Measurements from ENCODE around the gene GPS2. TPM values are rescaled to one million over a fixed set of nuclear protein-coding genes. Genes with fewer than 3 reads are reported as not detected.

GPS2 gene
- total RNA-seq, 1 experiment from 2014 or later = 116 TPM

DNA sequence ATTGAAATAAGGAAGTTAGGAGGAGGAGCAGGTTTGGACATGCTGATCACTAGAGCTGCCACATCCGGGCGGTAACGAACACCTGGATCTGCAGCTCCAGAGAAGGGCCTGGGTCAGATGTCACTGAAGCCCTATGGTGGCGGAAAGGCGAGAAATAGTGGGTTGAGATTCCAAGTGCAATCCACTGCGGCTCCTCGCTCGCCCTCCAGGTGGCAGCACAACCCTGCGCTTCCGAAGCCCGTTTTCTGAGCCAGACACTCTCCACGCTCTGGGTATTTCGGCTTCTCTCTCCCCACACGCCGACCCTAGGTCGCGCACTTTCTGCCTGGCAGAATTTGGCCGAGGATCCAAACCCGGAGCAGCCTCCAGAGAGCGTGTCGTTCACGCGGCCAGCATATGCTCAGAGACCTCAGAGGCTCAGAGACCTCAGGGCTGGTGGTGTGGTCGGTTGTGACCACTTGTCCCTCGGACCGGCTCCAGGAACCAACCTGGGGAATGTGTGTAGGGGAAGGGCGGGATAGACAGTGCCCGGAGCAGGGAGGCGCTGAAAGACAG lies 34.6 kb downstream of the GPS2 start:
- Histone ChIP-seq H3K9me3 (ENCODE audit: low read depth, low read length, poor library complexity, severe bottlenecking) (no peaks in the 10 kb centered on the region), H3K27ac (ENCODE audit: low read depth, low read length, poor library complexity, severe bottlenecking) (peak overlapping the region; percentile 48), H3K4me3 (ENCODE audit: low read depth, low read length, poor library complexity, severe bottlenecking) (peak overlapping the region; percentile 55), H3K4me1 (ENCODE audit: insufficient read depth, low read length, poor library complexity, severe bottlenecking) (peaks cover 18% of the 10 kb centered on the region), H3K36me3 (ENCODE audit: insufficient read depth, low read length, poor library complexity, severe bottlenecking) (no peaks in the 10 kb centered on the region), H3K27me3 (replicated peaks; ENCODE audit: insufficient read depth, low read depth, low read length, poor library complexity) (no peaks in the 10 kb centered on the region)
- POLR2A ChIA-PET (ENCODE audit: low non-redundant PET) = no interaction called here
- CTCF ChIA-PET = interaction anchor here (0.5 to 2.4 kb wide), 3 partner anchors 16 to 318 kb away, joined by 3 to 30 read pairs (median 7); no protein-coding TSS in a partner anchor
- TF ChIP-seq EZH2 (IDR thresholded peaks at IDR 0.05; ENCODE audit: borderline replicate concordance, low read depth, low read length, poor library complexity, severe bottlenecking) (no peak), CTCF (conservative IDR thresholded peaks at IDR 0.05; ENCODE audit: low read depth, low read length) (peak; percentile 94)
- DNase-seq (ENCODE audit: low spot score) = peak; percentile 90
- no TSS peak for BruUV-seq (replicated peaks)
- intact Hi-C loops (cut with micrococcal nuclease; ENCODE audit: unreplicated experiment) = loop anchor here (1.0 kb wide), 3 partner anchors 16 to 66 kb away; partner anchors contain the start of gene NEURL4

DNA sequence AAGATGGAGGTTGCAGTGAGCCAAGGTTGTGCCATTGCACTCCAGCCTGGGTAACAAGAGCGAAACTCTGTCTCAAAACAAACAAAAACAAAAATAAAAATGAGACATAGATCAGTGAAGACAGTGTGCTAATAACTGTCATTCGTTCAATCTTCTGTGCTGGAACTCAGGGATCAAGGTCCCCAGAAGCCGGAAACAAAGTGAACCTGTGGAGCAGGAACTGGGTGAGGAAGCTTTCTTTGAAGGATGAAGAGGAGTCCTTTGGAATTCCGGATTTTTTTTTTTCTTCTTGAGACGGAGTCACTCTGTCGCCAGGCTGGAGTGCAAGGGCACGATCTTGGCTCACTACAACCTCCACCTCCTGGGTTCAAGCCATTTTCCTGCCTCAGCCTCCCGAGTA lies 35.7 kb downstream of the GPS2 start:
- H3K9me3 ChIP-seq (ENCODE audit: low read depth, low read length, poor library complexity, severe bottlenecking) = no peaks in the 10 kb centered on the region
- H3K27ac ChIP-seq (ENCODE audit: low read depth, low read length, poor library complexity, severe bottlenecking) = no peak overlapping the region
- H3K36me3 ChIP-seq (ENCODE audit: insufficient read depth, low read length, poor library complexity, severe bottlenecking) = no peaks in the 10 kb centered on the region
- no peak for TF ChIP-seq EZH2 (IDR thresholded peaks at IDR 0.05; ENCODE audit: borderline replicate concordance, low read depth, low read length, poor library complexity, severe bottlenecking)
- no peak for TF ChIP-seq CTCF (conservative IDR thresholded peaks at IDR 0.05; ENCODE audit: low read depth, low read length)
- intact Hi-C loops (cut with micrococcal nuclease; ENCODE audit: unreplicated experiment) = no loop called here
- POLR2A ChIA-PET (ENCODE audit: low non-redundant PET) = no interaction called here
- no peaks in the 10 kb centered on the region for H3K27me3 ChIP-seq (replicated peaks; ENCODE audit: insufficient read depth, low read depth, low read length, poor library complexity)
- H3K4me3 ChIP-seq (ENCODE audit: low read depth, low read length, poor library complexity, severe bottlenecking) = no peak overlapping the region
- H3K4me1 ChIP-seq (ENCODE audit: insufficient read depth, low read length, poor library complexity, severe bottlenecking) = peaks cover 18% of the 10 kb centered on the region
- DNase-seq (ENCODE audit: low spot score) = no peak
- CTCF ChIA-PET = interaction anchor here (1.0 kb wide), 1 partner anchor 17 kb away, joined by 4 read pairs; no protein-coding TSS in a partner anchor
- no TSS peak for BruUV-seq (replicated peaks)

DNA sequence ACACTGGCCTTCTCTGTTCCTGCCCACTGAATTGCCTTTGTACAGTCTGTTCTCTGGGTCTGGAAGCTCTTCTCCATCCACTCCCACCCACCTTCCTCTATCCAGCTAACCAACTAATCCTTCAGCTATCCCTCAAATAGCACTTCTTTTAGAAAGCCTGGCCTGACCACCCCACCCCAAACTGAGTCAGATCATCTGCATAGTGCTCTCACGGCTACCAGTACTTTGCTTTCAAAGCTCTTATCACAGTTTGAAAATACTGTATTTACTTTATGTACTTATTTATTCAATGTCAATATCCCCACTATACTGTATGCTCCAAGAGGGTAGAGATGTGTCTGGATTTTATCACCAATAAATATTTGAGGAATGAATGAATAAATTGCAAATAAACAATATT lies 48.4 kb downstream of the GPS2 start:
- no peaks in the 10 kb centered on the region for H3K36me3 ChIP-seq (ENCODE audit: insufficient read depth, low read length, poor library complexity, severe bottlenecking)
- BruUV-seq (replicated peaks) = no TSS peak
- DNase-seq (ENCODE audit: low spot score) = no peak
- H3K4me3 ChIP-seq (ENCODE audit: low read depth, low read length, poor library complexity, severe bottlenecking) = no peak overlapping the region
- POLR2A ChIA-PET (ENCODE audit: low non-redundant PET) = no interaction called here
- CTCF ChIA-PET = no interaction called here
- H3K27me3 ChIP-seq (replicated peaks; ENCODE audit: insufficient read depth, low read depth, low read length, poor library complexity) = no peaks in the 10 kb centered on the region
- H3K4me1 ChIP-seq (ENCODE audit: insufficient read depth, low read length, poor library complexity, severe bottlenecking) = peaks cover 5% of the 10 kb centered on the region
- no peak overlapping the region for H3K27ac ChIP-seq (ENCODE audit: low read depth, low read length, poor library complexity, severe bottlenecking)
- no peaks in the 10 kb centered on the region for H3K9me3 ChIP-seq (ENCODE audit: low read depth, low read length, poor library complexity, severe bottlenecking)
- intact Hi-C loops (cut with micrococcal nuclease; ENCODE audit: unreplicated experiment) = no loop called here
- TF ChIP-seq EZH2 (IDR thresholded peaks at IDR 0.05; ENCODE audit: borderline replicate concordance, low read depth, low read length, poor library complexity, severe bottlenecking) (no peak), CTCF (conservative IDR thresholded peaks at IDR 0.05; ENCODE audit: low read depth, low read length) (no peak)

Measured in A673 (cell line).